Endothelial cell of umbilical vein (primary cell): Measurements from ENCODE around the gene CYB5R2. TPM values are rescaled to one million over a fixed set of nuclear protein-coding genes. Genes with fewer than 3 reads are reported as not detected.

Experiments
- BruUV-seq: library from RNA; stranded (reverse); fragments of 400-500 nt; replicated peaks from 2 replicates; lab custom pipeline; 2021; lab: Mats Ljungman, UMichigan
- CTCF ChIA-PET: fragments of 300-600, 350-600 bp; sonication (Branson Sonifier 250); formaldehyde crosslinking; loops from one replicate; lab custom pipeline; 2021; ENCODE audit warnings: antibody characterized with exemption, inconsistent platforms; lab: Charles Lee
- POLR2A ChIA-PET: fragments of 300-600, 350-600 bp; sonication (Branson Sonifier 250); formaldehyde crosslinking; loops from one replicate; lab custom pipeline; 2021; ENCODE audit warnings: antibody characterized with exemption, inconsistent platforms; lab: Charles Lee
- DNase-seq: peaks from one replicate; pipeline ENCODE4 v3.0.0-alpha.2; 2011; ENCODE audit warnings: low read depth, low spot score
- FAIRE-seq: peaks from 2 replicates; lab custom pipeline; 2011; peaks lifted over from hg19 to GRCh38; lab: Jason Lieb, UNC
- H2AFZ ChIP-seq: 2 replicates; pipeline ENCODE4 v1.6.0; 2012; ENCODE audit warnings: low read depth, low read length, control low read depth, inconsistent platforms
- H3K27ac ChIP-seq: 2 replicates; pipeline ENCODE4 v1.5.1; 2011; ENCODE audit warnings: low read depth, mild to moderate bottlenecking, control low read depth, low read length, moderate library complexity; ENCODE audit not compliant: insufficient read depth
- H3K27me3 ChIP-seq, 2 experiments: 2 replicates each; pipeline versions ENCODE4 v1.6.0 to v1.6.1; 2011; ENCODE audit warnings: low read length in 2 of 2, mixed read lengths in 1 of 2; ENCODE audit not compliant: control insufficient read depth in 2 of 2, insufficient read depth in 2 of 2
- H3K36me3 ChIP-seq, 2 experiments: 2 replicates in 1 of 2; 3 replicates in 1 of 2; pipeline ENCODE4 v1.5.1; 2011; ENCODE audit warnings: low read length in 2 of 2, mild to moderate bottlenecking in 1 of 2, moderate library complexity in 1 of 2; ENCODE audit not compliant: control insufficient read depth in 2 of 2, insufficient read depth in 2 of 2; ENCODE audit errors: extremely low read depth in 1 of 2
- H3K4me1 ChIP-seq: 3 replicates; pipeline ENCODE4 v1.5.1; 2011; ENCODE audit warnings: mild to moderate bottlenecking, low read length; ENCODE audit not compliant: control insufficient read depth, insufficient read depth; ENCODE audit errors: extremely low read depth
- H3K4me2 ChIP-seq: 2 replicates; pipeline ENCODE4 v1.6.1; 2011; ENCODE audit warnings: low read length, control low read depth, mixed read lengths; ENCODE audit not compliant: insufficient read depth
- H3K4me3 ChIP-seq, 3 experiments: fragments of 200-600 bp in 1 of 3; sonication (generic), shearing (Covaris generic) in 1 of 3; replicated peaks in 1 of 3; 2 replicates each; pipeline ENCODE4 v1.5.1; 2011 to 2016; ENCODE audit warnings: control low read depth in 3 of 3, low read length in 3 of 3, mild to moderate bottlenecking in 2 of 3, inconsistent platforms in 1 of 3, low read depth in 1 of 3, moderate library complexity in 1 of 3; ENCODE audit not compliant: insufficient read depth in 1 of 3
- H3K79me2 ChIP-seq: 2 replicates; pipeline ENCODE4 v1.6.0; 2012; ENCODE audit warnings: low read length, inconsistent platforms; ENCODE audit not compliant: control insufficient read depth, insufficient read depth
- H3K9ac ChIP-seq: replicated peaks from 2 replicates; pipeline ENCODE3; 2011; ENCODE audit warnings: low read length, control low read depth; ENCODE audit not compliant: insufficient read depth; ENCODE audit errors: extremely low read depth
- H3K9me1 ChIP-seq: replicated peaks from 3 replicates; pipeline ENCODE4 v1.6.0; 2011; ENCODE audit warnings: mild to moderate bottlenecking, low read length; ENCODE audit not compliant: control insufficient read depth, insufficient read depth; ENCODE audit errors: extremely low read depth
- H3K9me3 ChIP-seq: replicated peaks from 2 replicates; pipeline ENCODE4 v1.5.1; 2012; ENCODE audit warnings: low read length, inconsistent platforms; ENCODE audit not compliant: control insufficient read depth, insufficient read depth
- H4K20me1 ChIP-seq: replicated peaks from 2 replicates; pipeline ENCODE3; 2011; ENCODE audit warnings: mild to moderate bottlenecking, low read length; ENCODE audit not compliant: control insufficient read depth, insufficient read depth; ENCODE audit errors: extremely low read depth
- EZH2 ChIP-seq: IDR thresholded peaks from 2 replicates; pipeline ENCODE4 v1.6.1; 2012; ENCODE audit warnings: borderline replicate concordance, low read depth, mild to moderate bottlenecking, moderate library complexity, low read length, inconsistent platforms; ENCODE audit not compliant: severe bottlenecking
- FOS ChIP-seq: IDR thresholded peaks from 2 replicates; pipeline ENCODE4 v1.6.1; 2011; ENCODE audit warnings: mild to moderate bottlenecking, low read length, moderate library complexity, borderline replicate concordance; ENCODE audit not compliant: insufficient read depth
- GATA2 ChIP-seq: IDR thresholded peaks from 2 replicates; pipeline ENCODE4 v1.7.0; 2011; ENCODE audit warnings: low read depth, mild to moderate bottlenecking, moderate library complexity, mixed read lengths, low read length; ENCODE audit not compliant: insufficient read length, insufficient read depth
- JUN ChIP-seq: IDR thresholded peaks from 2 replicates; pipeline ENCODE4 v1.6.1; 2011; ENCODE audit warnings: borderline replicate concordance, low read depth; ENCODE audit not compliant: insufficient read length, insufficient read depth
- MYC ChIP-seq: IDR thresholded peaks from one replicate; pipeline ENCODE4 v1.6.1; 2011; ENCODE audit warnings: mild to moderate bottlenecking, low read depth, low read length
- POLR2A ChIP-seq: IDR thresholded peaks from 2 replicates; pipeline ENCODE4 v1.6.1; 2012; ENCODE audit warnings: low read depth, mild to moderate bottlenecking, control low read depth, low read length
- POLR2AphosphoS5 ChIP-seq: IDR thresholded peaks from 2 replicates; pipeline ENCODE4 v1.6.1; 2012; ENCODE audit warnings: low read depth, mild to moderate bottlenecking, control low read depth, low read length, moderate library complexity; ENCODE audit not compliant: insufficient read depth
- dilution Hi-C: fragments of 300-500 bp; cut with MboI; formaldehyde crosslinking; loops from one replicate; pipeline ENCODE4 v1.15.0; 2019; ENCODE audit warnings: low sequenced_read_pairs; ENCODE audit not compliant: extremely low pct_ligation_motif_present
- intact Hi-C: fragments of 100-400 bp; cut with micrococcal nuclease; formaldehyde crosslinking; loops from one replicate; pipeline ENCODE4 v1.10.0; 2022
- polyA plus RNA-seq, 4 experiments: library from polyadenylated mRNA; depleted of rRNA in 3 of 4; stranded (reverse) in 3 of 4; unstranded in 1 of 4; fragments of >200 nt; gene quantifications; 2 replicates each; pipeline versions ENCODE4 v1.2.1 to v1.2.3, GENCODE V29; 2011 to 2012; ENCODE audit warnings: missing spikeins in 1 of 4
- total RNA-seq: library from RNA; stranded (reverse); gene quantifications from 2 replicates; pipeline ENCODE4 v1.2.3, GENCODE V29; 2021
- TF ChIP-seq, protein P1 (sequence below): IDR thresholded peaks from 2 replicates; pipeline ENCODE4 v1.6.1; 2011; ENCODE audit not compliant: insufficient read depth, insufficient read length
- TF ChIP-seq, protein P2 (sequence below), 2 donors: IDR thresholded peaks; 1 replicate in 1 of 2; 2 replicates in 1 of 2; pipeline ENCODE4 v1.5.1; 2011; ENCODE audit warnings: low read length in 2 of 2, mild to moderate bottlenecking in 2 of 2, moderate library complexity in 2 of 2, control low read depth in 1 of 2, inconsistent platforms in 1 of 2, low read depth in 1 of 2; ENCODE audit not compliant: insufficient read depth in 1 of 2; ENCODE audit errors: extremely low read depth in 1 of 2

The CYB5R2 gene
- total and polyA plus RNA-seq, 2 donors (not counting 3 experiments of a cell fraction or from before 2014, with no cell fraction given): 4.8 to 5.0 TPM

GRCh38 chr11:7628660-7629059, 44.6 kb downstream of the CYB5R2 start:
- H3K79me2 ChIP-seq: no peaks in the 10 kb centered on the region
- no peak for FAIRE-seq
- DNase-seq: no peak
- H3K9me3 ChIP-seq: no peaks in the 10 kb centered on the region
- no peaks in the 10 kb centered on the region for H4K20me1 ChIP-seq
- no peak overlapping the region for H2AFZ ChIP-seq
- ChIA-PET POLR2A (no interaction called here), CTCF (interaction anchor here (1.6 to 2.6 kb wide), 7 partner anchors 9 to 57 kb away, joined by 4 to 31 read pairs (median 11); no protein-coding TSS in a partner anchor)
- H3K4me3 ChIP-seq: no peak overlapping the region
- intact Hi-C loops: no loop called here
- TF ChIP-seq FOS: no peak
- no peak for TF ChIP-seq EZH2
- TF ChIP-seq, protein P1, sequence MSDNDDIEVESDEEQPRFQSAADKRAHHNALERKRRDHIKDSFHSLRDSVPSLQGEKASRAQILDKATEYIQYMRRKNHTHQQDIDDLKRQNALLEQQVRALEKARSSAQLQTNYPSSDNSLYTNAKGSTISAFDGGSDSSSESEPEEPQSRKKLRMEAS: no peak
- TF ChIP-seq POLR2AphosphoS5: no peak
- TF ChIP-seq MYC: no peak
- no peak for TF ChIP-seq POLR2A
- TF ChIP-seq GATA2: no peak
- TF ChIP-seq, protein P2, sequence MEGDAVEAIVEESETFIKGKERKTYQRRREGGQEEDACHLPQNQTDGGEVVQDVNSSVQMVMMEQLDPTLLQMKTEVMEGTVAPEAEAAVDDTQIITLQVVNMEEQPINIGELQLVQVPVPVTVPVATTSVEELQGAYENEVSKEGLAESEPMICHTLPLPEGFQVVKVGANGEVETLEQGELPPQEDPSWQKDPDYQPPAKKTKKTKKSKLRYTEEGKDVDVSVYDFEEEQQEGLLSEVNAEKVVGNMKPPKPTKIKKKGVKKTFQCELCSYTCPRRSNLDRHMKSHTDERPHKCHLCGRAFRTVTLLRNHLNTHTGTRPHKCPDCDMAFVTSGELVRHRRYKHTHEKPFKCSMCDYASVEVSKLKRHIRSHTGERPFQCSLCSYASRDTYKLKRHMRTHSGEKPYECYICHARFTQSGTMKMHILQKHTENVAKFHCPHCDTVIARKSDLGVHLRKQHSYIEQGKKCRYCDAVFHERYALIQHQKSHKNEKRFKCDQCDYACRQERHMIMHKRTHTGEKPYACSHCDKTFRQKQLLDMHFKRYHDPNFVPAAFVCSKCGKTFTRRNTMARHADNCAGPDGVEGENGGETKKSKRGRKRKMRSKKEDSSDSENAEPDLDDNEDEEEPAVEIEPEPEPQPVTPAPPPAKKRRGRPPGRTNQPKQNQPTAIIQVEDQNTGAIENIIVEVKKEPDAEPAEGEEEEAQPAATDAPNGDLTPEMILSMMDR (IDR thresholded peaks at IDR 0.05; ENCODE audit: extremely low read depth in 1 of 2, insufficient read depth in 1 of 2, low read depth in 1 of 2, low read length in 2 of 2): no peak
- TF ChIP-seq JUN: no peak
- BruUV-seq: no TSS peak
- H3K4me1 ChIP-seq: peaks cover 5% of the 10 kb centered on the region
- no peaks in the 10 kb centered on the region for H3K9me1 ChIP-seq
- H3K36me3 ChIP-seq: no peaks in the 10 kb centered on the region
- H3K27ac ChIP-seq: no peak overlapping the region
- dilution Hi-C loops: no loop called here
- no peak overlapping the region for H3K4me2 ChIP-seq
- H3K27me3 ChIP-seq: no peaks in the 10 kb centered on the region
- H3K9ac ChIP-seq: no peak overlapping the region
